Gastrocnemius medialis (tissue), 4 donors: ENCODE results near the gene APEH.

Experiments used
- POLR2A ChIP-seq, 2 donors: fragments of 450-650 bp; IDR thresholded peaks; one replicate each; pipeline ENCODE4 v1.6.1; 2017; ENCODE audit warnings: antibody characterized with exemption in 2 of 2, mild to moderate bottlenecking in 2 of 2, moderate library complexity in 2 of 2
- TF ChIP-seq, protein P1 (sequence below), 5 experiments: fragments of 450-650 bp in 3 of 5; fragments of 200-600 bp in 2 of 5; sonication (generic) in 2 of 5; IDR thresholded peaks in 4 of 5; conservative IDR thresholded peaks in 1 of 5; 1 replicate in 4 of 5; 2 replicates in 1 of 5; pipeline ENCODE4 v1.5.1; 2016 to 2019; ENCODE audit warnings: antibody characterized with exemption in 5 of 5, mild to moderate bottlenecking in 3 of 5, moderate library complexity in 3 of 5

GRCh38 chr3:49706456-49707112 is 32.4 kb downstream of the APEH start:
- TF ChIP-seq, protein P1, sequence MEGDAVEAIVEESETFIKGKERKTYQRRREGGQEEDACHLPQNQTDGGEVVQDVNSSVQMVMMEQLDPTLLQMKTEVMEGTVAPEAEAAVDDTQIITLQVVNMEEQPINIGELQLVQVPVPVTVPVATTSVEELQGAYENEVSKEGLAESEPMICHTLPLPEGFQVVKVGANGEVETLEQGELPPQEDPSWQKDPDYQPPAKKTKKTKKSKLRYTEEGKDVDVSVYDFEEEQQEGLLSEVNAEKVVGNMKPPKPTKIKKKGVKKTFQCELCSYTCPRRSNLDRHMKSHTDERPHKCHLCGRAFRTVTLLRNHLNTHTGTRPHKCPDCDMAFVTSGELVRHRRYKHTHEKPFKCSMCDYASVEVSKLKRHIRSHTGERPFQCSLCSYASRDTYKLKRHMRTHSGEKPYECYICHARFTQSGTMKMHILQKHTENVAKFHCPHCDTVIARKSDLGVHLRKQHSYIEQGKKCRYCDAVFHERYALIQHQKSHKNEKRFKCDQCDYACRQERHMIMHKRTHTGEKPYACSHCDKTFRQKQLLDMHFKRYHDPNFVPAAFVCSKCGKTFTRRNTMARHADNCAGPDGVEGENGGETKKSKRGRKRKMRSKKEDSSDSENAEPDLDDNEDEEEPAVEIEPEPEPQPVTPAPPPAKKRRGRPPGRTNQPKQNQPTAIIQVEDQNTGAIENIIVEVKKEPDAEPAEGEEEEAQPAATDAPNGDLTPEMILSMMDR (IDR thresholded peaks at IDR 0.05 in 4 of 5, conservative IDR thresholded peaks at IDR 0.05 in 1 of 5): no peak
- no peak for TF ChIP-seq POLR2A (IDR thresholded peaks at IDR 0.05)
